Activated naive CD4-positive, alpha-beta T cell (primary cell): Measurements from ENCODE around the gene ZNF358.

Experiments used
- DNase-seq, 4 experiments: peaks; one replicate each; lab custom pipeline; 2025; lab: John Stamatoyannopoulos, UW

Gene ZNF358

GRCh38 chr19:7559102-7559501, 43.2 kb downstream of the ZNF358 start:
- no peak for DNase-seq

- DNase-seq, result no peak
Measured at GRCh38 chr19:7560255-7560654, 44.4 kb downstream of the ZNF358 start.

- no peak for DNase-seq
Measured at GRCh38 chr19:7561325-7561724, 45.4 kb downstream of the ZNF358 start.

GRCh38 chr19:7562646-7563393, 46.9 kb downstream of the ZNF358 start:
- DNase-seq, result no peak

- no peak for DNase-seq
Measured at GRCh38 chr19:7564866-7565265, 49.0 kb downstream of the ZNF358 start.

- DNase-seq, result no peak
Measured at GRCh38 chr19:7565332-7565731, 49.4 kb downstream of the ZNF358 start.
